K562 (cell line): ENCODE measurements around the gene DGCR8. TPM values are rescaled to one million over a fixed set of nuclear protein-coding genes. Genes with fewer than 3 reads are reported as not detected.
A peak's percentile ranks its signal among the peaks of the same experiment; 100 is the strongest.

Source experiments
- ERF ChIP-seq: fragments of 450-650 bp; formaldehyde crosslinking; IDR thresholded peaks from 2 replicates; pipeline ENCODE4 v1.4.0; 2020; ENCODE audit warnings: mild to moderate bottlenecking, mixed read lengths
- HDAC6 ChIP-seq: IDR thresholded peaks from 2 replicates; pipeline ENCODE4 v1.6.1; 2012; ENCODE audit warnings: low read depth, mild to moderate bottlenecking, control low read depth, inconsistent platforms, low read length, moderate library complexity
- KLF6 ChIP-seq: fragments of 250-450 bp; sonication (Bioruptor Pico); IDR thresholded peaks from 2 replicates; pipeline ENCODE4 v1.4.0; 2020; ENCODE audit warnings: mild to moderate bottlenecking, moderate library complexity, borderline replicate concordance
- RHOXF2B ChIP-seq: fragments of 250-450 bp; sonication (Bioruptor Pico); conservative IDR thresholded peaks from 2 replicates; pipeline ENCODE4 v1.5.1; 2021
- SMAD3 ChIP-seq: fragments of 450-650 bp; formaldehyde crosslinking; conservative IDR thresholded peaks from 2 replicates; pipeline ENCODE4 v1.4.0; 2020; ENCODE audit warnings: mild to moderate bottlenecking
- SMC3 ChIP-seq: conservative IDR thresholded peaks from 2 replicates; pipeline ENCODE4 v1.6.1; 2011; ENCODE audit warnings: low read depth, low read length, improper control_type of control experiment; ENCODE audit not compliant: insufficient read depth
- ZNF134 ChIP-seq: fragments of 250-450 bp; sonication (Bioruptor Pico); conservative IDR thresholded peaks from 2 replicates; pipeline ENCODE4 v1.4.0; 2020
- ZNF764 ChIP-seq: fragments of 250-450 bp; sonication (Bioruptor Pico); IDR thresholded peaks from 2 replicates; pipeline ENCODE4 v1.4.0; 2020; ENCODE audit warnings: low read depth, mild to moderate bottlenecking, moderate library complexity
- ZSCAN29 ChIP-seq: fragments of 450-650 bp; IDR thresholded peaks from 2 replicates; pipeline ENCODE4 v1.6.1; 2017
- polyA plus RNA-seq, 8 experiments: library from polyadenylated mRNA; depleted of rRNA in 4 of 8; stranded (reverse) in 5 of 8; unstranded in 3 of 8; fragments of >200 nt; fragmentation: Nextera tagmentation in 2 of 8; fragmentation: Illumina TruSeq in 1 of 8; extraction: Ambion mirVana in 2 of 8; extraction: Trizol in 1 of 8; gene quantifications; 2 replicates each; pipeline versions ENCODE4 v1.2.1 to v1.2.3, GENCODE V29; 2011 to 2014; ENCODE audit warnings: inconsistent platforms in 1 of 8, missing spikeins in 1 of 8
- total RNA-seq, 7 experiments: library from RNA; depleted of rRNA in 6 of 7; stranded (reverse); fragments of >200 nt in 6 of 7; fragmentation: Illumina TruSeq in 2 of 7; extraction: Trizol in 2 of 7; gene quantifications; 2 replicates each; pipeline versions ENCODE4 v1.2.1 to v1.2.3, GENCODE V29; 2011 to 2021; ENCODE audit warnings: low replicate concordance in 1 of 7
- TF ChIP-seq, protein P1 (sequence below): fragments of 250-450 bp; sonication (Bioruptor Pico); IDR thresholded peaks from 2 replicates; pipeline ENCODE4 v1.4.0; 2020
- TF ChIP-seq, protein P2 (sequence below): fragments of 250-450 bp; sonication (Bioruptor Pico); IDR thresholded peaks from 2 replicates; pipeline ENCODE4 v1.4.0; 2020; ENCODE audit warnings: borderline replicate concordance
- TF ChIP-seq, protein P3 (sequence below), 2 experiments: fragments of 450-650 bp; IDR thresholded peaks; 2 replicates each; pipeline ENCODE4 v1.6.1; 2018; ENCODE audit warnings: mild to moderate bottlenecking in 2 of 2, low read depth in 1 of 2; ENCODE audit not compliant: partially characterized antibody in 2 of 2

Gene DGCR8
- total and polyA plus RNA-seq, 9 of the 15 experiments (the other 6 are each of a cell fraction or from before 2014, with no cell fraction given), result 5.9 to 144 (median 80.1) TPM

DNA sequence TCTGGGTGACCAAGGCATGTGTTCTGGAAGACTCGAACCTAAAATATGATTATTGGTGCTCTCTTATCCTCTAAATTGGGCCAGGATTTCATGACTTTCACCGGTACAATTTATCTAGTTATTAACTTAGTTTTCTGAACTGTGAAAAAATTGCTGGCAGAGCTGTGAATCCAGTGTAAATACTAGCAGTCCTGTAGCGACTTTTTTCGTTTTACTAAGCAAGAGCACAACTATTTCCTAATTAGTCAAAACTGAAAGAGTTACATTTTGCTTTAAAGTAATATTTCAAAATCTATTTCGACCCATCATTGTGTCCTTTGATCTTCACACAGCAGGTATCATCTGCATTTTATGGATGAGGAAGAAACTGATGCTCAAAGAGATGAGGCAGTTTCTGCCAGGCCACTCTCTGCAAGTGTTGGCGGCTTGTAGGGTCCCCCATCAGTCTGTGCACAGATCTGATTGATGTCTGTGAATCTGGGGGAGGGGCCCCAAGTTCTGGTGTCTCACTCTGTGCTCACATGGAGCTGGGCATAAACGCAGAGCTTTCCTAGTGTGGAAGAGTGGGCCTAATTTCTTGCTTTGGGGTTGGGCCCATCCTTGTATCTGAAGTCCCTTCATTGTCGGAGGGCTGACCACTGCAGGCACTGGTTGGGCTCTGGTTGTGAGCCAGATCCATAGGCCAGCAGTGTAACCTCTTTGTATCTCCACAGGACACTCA is 38.4 kb downstream of the DGCR8 start (continued):
- TF ChIP-seq, protein P1, sequence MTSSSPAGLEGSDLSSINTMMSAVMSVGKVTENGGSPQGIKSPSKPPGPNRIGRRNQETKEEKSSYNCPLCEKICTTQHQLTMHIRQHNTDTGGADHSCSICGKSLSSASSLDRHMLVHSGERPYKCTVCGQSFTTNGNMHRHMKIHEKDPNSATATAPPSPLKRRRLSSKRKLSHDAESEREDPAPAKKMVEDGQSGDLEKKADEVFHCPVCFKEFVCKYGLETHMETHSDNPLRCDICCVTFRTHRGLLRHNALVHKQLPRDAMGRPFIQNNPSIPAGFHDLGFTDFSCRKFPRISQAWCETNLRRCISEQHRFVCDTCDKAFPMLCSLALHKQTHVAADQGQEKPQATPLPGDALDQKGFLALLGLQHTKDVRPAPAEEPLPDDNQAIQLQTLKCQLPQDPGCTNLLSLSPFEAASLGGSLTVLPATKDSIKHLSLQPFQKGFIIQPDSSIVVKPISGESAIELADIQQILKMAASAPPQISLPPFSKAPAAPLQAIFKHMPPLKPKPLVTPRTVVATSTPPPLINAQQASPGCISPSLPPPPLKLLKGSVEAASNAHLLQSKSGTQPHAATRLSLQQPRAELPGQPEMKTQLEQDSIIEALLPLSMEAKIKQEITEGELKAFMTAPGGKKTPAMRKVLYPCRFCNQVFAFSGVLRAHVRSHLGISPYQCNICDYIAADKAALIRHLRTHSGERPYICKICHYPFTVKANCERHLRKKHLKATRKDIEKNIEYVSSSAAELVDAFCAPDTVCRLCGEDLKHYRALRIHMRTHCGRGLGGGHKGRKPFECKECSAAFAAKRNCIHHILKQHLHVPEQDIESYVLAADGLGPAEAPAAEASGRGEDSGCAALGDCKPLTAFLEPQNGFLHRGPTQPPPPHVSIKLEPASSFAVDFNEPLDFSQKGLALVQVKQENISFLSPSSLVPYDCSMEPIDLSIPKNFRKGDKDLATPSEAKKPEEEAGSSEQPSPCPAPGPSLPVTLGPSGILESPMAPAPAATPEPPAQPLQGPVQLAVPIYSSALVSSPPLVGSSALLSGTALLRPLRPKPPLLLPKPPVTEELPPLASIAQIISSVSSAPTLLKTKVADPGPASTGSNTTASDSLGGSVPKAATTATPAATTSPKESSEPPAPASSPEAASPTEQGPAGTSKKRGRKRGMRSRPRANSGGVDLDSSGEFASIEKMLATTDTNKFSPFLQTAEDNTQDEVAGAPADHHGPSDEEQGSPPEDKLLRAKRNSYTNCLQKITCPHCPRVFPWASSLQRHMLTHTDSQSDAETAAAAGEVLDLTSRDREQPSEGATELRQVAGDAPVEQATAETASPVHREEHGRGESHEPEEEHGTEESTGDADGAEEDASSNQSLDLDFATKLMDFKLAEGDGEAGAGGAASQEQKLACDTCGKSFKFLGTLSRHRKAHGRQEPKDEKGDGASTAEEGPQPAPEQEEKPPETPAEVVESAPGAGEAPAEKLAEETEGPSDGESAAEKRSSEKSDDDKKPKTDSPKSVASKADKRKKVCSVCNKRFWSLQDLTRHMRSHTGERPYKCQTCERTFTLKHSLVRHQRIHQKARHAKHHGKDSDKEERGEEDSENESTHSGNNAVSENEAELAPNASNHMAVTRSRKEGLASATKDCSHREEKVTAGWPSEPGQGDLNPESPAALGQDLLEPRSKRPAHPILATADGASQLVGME (CRISPR knock-in tag), result peak; percentile 77; the same call in 1 of the 2 replicates
- TF ChIP-seq HDAC6, result peak; percentile 69; the same call in 1 of the 2 replicates
- peak; percentile 20; the same call in 1 of the 2 replicates for TF ChIP-seq ERF (CRISPR knock-in tag)
- TF ChIP-seq, protein P2, sequence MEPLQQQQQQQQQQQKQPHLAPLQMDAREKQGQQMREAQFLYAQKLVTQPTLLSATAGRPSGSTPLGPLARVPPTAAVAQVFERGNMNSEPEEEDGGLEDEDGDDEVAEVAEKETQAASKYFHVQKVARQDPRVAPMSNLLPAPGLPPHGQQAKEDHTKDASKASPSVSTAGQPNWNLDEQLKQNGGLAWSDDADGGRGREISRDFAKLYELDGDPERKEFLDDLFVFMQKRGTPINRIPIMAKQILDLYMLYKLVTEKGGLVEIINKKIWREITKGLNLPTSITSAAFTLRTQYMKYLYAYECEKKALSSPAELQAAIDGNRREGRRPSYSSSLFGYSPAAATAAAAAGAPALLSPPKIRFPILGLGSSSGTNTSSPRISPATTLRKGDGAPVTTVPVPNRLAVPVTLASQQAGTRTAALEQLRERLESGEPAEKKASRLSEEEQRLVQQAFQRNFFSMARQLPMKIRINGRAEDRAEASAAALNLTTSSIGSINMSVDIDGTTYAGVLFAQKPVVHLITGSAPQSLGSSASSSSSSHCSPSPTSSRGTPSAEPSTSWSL, result 0 out of 2 replicates have a peak, but pooled peaks have one; percentile 64
- peak; percentile 44; the same call in 1 of the 2 replicates for TF ChIP-seq ZSCAN29
- TF ChIP-seq, protein P3, sequence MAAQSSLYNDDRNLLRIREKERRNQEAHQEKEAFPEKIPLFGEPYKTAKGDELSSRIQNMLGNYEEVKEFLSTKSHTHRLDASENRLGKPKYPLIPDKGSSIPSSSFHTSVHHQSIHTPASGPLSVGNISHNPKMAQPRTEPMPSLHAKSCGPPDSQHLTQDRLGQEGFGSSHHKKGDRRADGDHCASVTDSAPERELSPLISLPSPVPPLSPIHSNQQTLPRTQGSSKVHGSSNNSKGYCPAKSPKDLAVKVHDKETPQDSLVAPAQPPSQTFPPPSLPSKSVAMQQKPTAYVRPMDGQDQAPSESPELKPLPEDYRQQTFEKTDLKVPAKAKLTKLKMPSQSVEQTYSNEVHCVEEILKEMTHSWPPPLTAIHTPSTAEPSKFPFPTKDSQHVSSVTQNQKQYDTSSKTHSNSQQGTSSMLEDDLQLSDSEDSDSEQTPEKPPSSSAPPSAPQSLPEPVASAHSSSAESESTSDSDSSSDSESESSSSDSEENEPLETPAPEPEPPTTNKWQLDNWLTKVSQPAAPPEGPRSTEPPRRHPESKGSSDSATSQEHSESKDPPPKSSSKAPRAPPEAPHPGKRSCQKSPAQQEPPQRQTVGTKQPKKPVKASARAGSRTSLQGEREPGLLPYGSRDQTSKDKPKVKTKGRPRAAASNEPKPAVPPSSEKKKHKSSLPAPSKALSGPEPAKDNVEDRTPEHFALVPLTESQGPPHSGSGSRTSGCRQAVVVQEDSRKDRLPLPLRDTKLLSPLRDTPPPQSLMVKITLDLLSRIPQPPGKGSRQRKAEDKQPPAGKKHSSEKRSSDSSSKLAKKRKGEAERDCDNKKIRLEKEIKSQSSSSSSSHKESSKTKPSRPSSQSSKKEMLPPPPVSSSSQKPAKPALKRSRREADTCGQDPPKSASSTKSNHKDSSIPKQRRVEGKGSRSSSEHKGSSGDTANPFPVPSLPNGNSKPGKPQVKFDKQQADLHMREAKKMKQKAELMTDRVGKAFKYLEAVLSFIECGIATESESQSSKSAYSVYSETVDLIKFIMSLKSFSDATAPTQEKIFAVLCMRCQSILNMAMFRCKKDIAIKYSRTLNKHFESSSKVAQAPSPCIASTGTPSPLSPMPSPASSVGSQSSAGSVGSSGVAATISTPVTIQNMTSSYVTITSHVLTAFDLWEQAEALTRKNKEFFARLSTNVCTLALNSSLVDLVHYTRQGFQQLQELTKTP (IDR thresholded peaks at IDR 0.05; ENCODE audit: low read depth in 1 of 2, partially characterized antibody in 2 of 2), result peak in 1 of 2 experiments; percentile 28
- 0 out of 2 replicates have a peak, but pooled peaks have one; percentile 13 for TF ChIP-seq ZNF134
- 0 out of 2 replicates have a peak, but pooled peaks have one; percentile 35 for TF ChIP-seq SMAD3 (CRISPR knock-in tag)
- TF ChIP-seq RHOXF2B (CRISPR knock-in tag), result 0 out of 2 replicates have a peak, but pooled peaks have one; percentile 65
- 0 out of 2 replicates have a peak, but pooled peaks have one; percentile 8 for TF ChIP-seq SMC3
- TF ChIP-seq KLF6 (CRISPR knock-in tag), result 0 out of 2 replicates have a peak, but pooled peaks have one; percentile 2
- peak; percentile 82 for TF ChIP-seq ZNF764
